ENCODE results near the gene EBLN1. TPM values are rescaled to one million over a fixed set of nuclear protein-coding genes. Genes with fewer than 3 reads are reported as not detected.

The EBLN1 gene
- total and polyA plus RNA-seq, 9 of the 15 experiments (the other 6 are each of a cell fraction or from before 2014, with no cell fraction given), result 0.06 to 3.1 (median 0.80) TPM

- CTCF ChIA-PET (ENCODE audit: low intra/inter-chr PET ratio), result no interaction called here
- WGBS (ENCODE audit: insufficient coverage, low coverage, missing lambda C conversion rate), result 35% methylated on average over 1 of the region's 1 CpG
- no peak overlapping the region for H3K4me3 ChIP-seq
- H3K4me2 ChIP-seq (ENCODE audit: insufficient read depth, low read length), result no peak overlapping the region
- BruUV-seq (replicated peaks), result no TSS peak
- no peaks in the 10 kb centered on the region for H3K36me3 ChIP-seq (ENCODE audit: control insufficient read depth, insufficient read depth, low read length)
- no peaks in the 10 kb centered on the region for H3K9me1 ChIP-seq (ENCODE audit: control insufficient read depth, insufficient read depth, low read length)
- DNase-seq (ENCODE audit: extremely low read depth in 1 of 4, low spot score in 3 of 4) (no peak), FAIRE-seq (no peak), ATAC-seq (no peak)
- H4K20me1 ChIP-seq (replicated peaks; ENCODE audit: control insufficient read depth, insufficient read depth, low read length), result no peaks in the 10 kb centered on the region
- no peak overlapping the region for H3K9ac ChIP-seq (ENCODE audit: insufficient read depth in 1 of 2, low read depth in 2 of 2, low read length in 2 of 2)
- POLR2A ChIA-PET, result interaction anchor here (0.6 kb wide), 1 partner anchor 62 kb away, joined by 3 read pairs; no protein-coding TSS in a partner anchor
- no peak overlapping the region for H2AFZ ChIP-seq (ENCODE audit: low read depth, low read length)
- in situ Hi-C loops (cut with MboI), result no loop called here
- H3K27me3 ChIP-seq (ENCODE audit: control insufficient read depth in 2 of 2, insufficient read depth in 2 of 2, low read length in 2 of 2), result no peaks in the 10 kb centered on the region
- TF ChIP-seq ZNF316 (IDR thresholded peaks at IDR 0.05) (peak; percentile 69), C11orf30 (IDR thresholded peaks at IDR 0.05; ENCODE audit: low read depth) (peak; percentile 41), LEF1 (IDR thresholded peaks at IDR 0.05) (no peak), POLR2B (IDR thresholded peaks at IDR 0.05; ENCODE audit: low read depth, partially characterized antibody) (no peak), MAFF (IDR thresholded peaks at IDR 0.05; ENCODE audit: low read length) (peak; percentile 54; the same call in 1 of the 2 replicates), SP2 (IDR thresholded peaks at IDR 0.05; ENCODE audit: extremely low read depth, low read depth, low read length, poor library complexity, severe bottlenecking) (no peak), XRCC4 (IDR thresholded peaks at IDR 0.05; ENCODE audit: extremely low read depth, insufficient read depth, insufficient read length) (no peak), SLC30A9 (CRISPR knock-in tag; IDR thresholded peaks at IDR 0.05) (no peak), ZNF740 (CRISPR knock-in tag; IDR thresholded peaks at IDR 0.05) (no peak), ZNF740 (tag; IDR thresholded peaks at IDR 0.05) (no peak), MAFG (tag; conservative IDR thresholded peaks at IDR 0.05) (peak; percentile 36), MAFK (IDR thresholded peaks at IDR 0.05; ENCODE audit: low read length) (peak; percentile 74)
- TF ChIP-seq, protein P1, sequence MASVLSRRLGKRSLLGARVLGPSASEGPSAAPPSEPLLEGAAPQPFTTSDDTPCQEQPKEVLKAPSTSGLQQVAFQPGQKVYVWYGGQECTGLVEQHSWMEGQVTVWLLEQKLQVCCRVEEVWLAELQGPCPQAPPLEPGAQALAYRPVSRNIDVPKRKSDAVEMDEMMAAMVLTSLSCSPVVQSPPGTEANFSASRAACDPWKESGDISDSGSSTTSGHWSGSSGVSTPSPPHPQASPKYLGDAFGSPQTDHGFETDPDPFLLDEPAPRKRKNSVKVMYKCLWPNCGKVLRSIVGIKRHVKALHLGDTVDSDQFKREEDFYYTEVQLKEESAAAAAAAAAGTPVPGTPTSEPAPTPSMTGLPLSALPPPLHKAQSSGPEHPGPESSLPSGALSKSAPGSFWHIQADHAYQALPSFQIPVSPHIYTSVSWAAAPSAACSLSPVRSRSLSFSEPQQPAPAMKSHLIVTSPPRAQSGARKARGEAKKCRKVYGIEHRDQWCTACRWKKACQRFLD (CRISPR knock-in tag; IDR thresholded peaks at IDR 0.05), result no peak
- no peaks in the 10 kb centered on the region for H3K79me2 ChIP-seq (ENCODE audit: control insufficient read depth, insufficient read depth, low read length)
- H3K4me1 ChIP-seq (replicated peaks in 1 of 2; ENCODE audit: control insufficient read depth in 2 of 2, insufficient read depth in 2 of 2, low read length in 2 of 2), result no peaks in the 10 kb centered on the region
- peaks cover 6% of the 10 kb centered on the region; the same call in 1 of the 2 replicates for H3K9me3 ChIP-seq (replicated peaks; ENCODE audit: control insufficient read depth, insufficient read depth, low read depth, low read length)
- H3K27ac ChIP-seq (ENCODE audit: extremely low read depth, low read depth, low read length), result no peak overlapping the region
- intact Hi-C loops (cut with micrococcal nuclease), result no loop called here
Measured at GRCh38 chr10:22171131-22171530, 46.7 kb downstream of the EBLN1 start.

Data from K562 (cell line).